GM18511 (cell line): Measurements from ENCODE around the gene BRINP3.
"Not testable (repeated sequence)": the region's sequence is repeated elsewhere in the genome, so short reads cannot be mapped to it uniquely, and the experiment has no call there.

Experiments used
- ATAC-seq: cut with Tn5 transposase; IDR thresholded peaks from one replicate; pipeline ENCODE4 v1.9.1; 2021; ENCODE audit warnings: mild to moderate bottlenecking, moderate library complexity; ENCODE audit not compliant: unreplicated experiment

The BRINP3 gene

DNA sequence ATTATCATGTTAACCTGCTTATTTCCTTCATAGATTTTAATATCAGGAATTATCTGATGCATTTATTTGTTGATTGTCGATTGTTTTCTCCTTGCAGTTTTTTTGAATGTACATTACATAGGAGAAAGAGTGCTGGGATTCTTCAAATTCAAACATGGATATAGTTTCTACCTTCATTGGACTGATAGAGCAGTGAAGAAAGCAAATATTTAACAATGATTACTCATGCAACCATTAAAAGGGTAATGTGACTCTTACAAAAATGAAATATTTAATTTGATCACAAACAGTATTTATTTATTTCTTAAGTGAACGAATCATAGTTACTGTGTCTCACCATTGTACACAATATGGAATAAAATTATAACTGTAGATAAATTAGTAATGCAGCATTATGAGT lies 350.9 kb downstream of the BRINP3 start:
- ATAC-seq = no peak

DNA sequence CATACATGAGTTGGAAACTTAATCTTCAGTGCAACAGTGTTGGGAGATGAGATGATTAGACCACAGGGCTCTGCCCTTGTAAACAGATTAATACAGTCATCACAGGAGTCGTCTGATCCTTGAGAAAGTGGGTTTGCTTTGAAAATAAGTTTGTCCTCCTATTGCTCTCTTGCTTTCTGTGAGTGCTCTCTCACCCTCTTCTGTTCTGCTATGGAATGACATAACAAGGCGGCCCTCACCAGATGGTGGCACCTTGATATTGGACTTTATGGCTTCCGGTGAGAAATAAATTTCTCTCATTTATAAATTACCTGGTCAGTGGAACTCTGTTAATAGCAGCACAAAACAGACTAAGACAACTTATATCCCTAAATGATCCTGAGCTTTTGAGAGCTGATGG lies 353.6 kb downstream of the BRINP3 start:
- no peak for ATAC-seq

DNA sequence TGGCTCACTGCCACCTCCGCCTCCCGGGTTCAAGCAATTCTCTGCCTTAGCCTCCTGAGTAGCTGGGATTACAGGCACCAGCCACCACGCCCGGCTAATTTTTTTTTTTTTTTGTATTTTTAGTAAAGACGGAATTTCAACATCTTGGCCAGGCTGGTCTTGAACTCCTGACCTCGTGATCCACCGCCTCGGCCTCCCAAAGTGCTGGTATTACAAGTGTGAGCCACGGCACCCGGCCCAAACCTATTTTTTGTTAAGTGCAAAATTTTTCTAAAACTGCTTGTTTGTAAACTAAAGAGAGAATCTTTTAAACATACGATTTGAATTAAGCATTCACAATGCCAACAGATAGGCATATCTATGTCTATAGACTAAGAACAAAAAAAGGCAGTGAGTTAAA lies 357.1 kb downstream of the BRINP3 start:
- ATAC-seq = not testable (repeated sequence)

DNA sequence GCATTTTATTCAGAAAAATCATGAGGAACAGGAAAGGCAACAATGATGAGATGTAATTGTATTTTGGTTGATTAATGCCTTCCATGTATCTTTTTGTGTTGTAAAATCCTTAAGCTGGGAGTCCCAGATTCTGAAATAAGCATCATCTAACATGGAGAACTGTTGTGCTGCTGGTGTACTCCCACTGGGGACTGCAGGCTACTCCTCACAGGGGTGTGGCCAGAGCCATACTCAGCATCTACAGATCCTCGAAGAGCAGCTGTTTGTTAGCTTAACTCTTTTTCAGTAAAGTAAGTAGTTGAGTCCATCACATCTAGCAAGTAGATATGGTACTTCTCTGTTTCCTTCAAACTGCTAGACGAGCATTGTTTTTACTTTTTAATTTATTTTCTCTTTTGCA lies 358.0 kb downstream of the BRINP3 start:
- no peak for ATAC-seq

DNA sequence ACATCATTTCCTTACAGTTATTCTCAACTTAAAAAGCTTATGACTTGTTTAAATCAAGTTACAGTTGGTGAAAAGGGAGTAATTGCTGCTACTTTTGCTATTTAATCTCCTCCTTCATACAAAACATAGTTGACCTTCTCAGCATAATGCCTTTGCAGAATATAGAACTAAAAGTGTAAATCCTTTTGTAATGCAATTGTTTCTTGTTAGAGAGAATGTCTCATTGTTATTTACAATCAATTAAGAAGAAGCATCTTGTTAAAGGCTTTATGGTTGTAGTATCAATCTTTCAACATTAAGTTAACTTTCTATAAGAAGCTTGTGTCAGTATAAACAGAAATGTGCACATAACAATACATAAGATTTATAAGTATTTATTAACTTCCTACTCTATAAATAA lies 360.7 kb downstream of the BRINP3 start:
- ATAC-seq = no peak

DNA sequence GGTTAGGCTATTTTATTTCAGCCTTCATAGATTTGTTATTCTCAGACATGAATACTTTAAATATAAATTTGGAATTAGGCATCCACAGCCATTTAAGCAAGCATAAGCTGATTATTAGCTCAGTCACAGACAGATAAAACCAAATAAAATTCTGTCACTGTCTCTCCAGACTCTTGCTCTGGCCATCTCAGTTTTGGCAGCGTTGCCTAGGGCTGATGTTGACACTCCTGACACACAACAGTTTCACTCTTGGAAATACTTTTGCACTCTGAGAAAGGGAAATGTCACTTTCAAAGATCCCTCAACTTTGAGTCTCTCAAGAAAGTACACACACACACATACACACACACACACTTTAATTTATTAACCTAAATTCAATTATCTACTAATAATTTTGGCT lies 372.7 kb downstream of the BRINP3 start:
- no peak for ATAC-seq

DNA sequence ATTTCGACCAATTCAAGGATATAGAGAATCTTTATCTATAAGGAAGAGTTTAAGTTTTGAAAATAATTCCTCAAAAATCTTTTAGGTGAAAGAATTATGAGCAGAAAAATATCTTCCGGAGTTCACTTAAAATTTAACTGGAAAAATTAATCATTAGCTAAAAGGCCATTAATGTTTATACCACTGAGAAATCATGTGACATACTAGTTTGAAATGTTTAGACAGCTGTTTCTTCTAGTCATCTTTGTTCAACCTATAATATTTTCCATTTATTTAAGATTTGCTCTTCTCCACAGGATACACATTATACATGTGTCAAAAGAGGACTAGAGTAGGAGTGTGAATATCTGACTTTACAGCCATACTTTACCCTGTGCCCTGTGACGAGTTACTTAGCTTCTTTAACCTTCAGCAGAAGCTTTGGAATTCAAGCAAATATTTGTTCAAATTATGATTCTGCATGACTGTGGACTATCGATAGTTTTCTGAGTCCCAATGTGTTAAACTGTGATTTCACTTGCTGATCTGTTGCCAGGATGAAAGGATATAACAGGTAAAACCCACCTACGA lies 374.8 kb downstream of the BRINP3 start:
- ATAC-seq = no peak

DNA sequence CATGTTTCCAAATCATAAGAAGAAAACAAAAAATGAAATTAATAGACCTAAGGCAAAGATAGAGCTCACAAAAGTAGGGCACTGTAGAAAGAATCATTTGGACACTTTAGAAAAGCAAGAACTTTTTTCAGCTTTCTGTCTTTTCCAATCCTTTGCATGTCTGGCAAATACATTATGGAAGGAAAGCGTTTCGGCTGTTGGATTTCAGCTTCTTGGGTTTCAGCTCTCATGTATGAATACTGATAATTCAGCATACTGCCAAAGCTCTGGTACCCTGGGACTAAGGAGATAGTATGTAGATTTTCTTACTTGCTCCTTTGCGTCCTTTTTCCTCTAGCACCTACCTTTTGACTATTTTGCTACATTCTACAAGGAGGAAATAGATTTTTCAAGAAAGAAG lies 375.9 kb downstream of the BRINP3 start:
- no peak for ATAC-seq

DNA sequence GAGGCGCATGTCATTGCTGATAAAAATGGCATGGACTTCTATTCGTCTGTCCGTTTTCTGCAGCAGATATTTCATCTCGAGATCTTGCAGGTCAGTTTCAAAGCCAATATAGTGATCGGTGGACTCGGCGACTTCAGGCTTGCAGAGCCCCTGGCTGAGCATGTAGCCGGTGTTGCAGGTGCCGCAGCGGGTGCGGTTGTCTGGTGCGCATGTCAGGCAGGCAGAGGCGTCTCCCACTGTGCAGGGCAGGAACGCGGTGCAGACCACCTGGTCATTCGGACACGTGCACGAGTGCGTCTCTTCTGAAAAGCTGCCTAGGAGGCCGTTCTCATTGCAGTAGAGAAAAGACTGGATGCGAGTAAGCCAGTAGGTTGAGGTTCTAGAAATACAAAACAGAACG lies 378.9 kb downstream of the BRINP3 start:
- ATAC-seq = no peak

DNA sequence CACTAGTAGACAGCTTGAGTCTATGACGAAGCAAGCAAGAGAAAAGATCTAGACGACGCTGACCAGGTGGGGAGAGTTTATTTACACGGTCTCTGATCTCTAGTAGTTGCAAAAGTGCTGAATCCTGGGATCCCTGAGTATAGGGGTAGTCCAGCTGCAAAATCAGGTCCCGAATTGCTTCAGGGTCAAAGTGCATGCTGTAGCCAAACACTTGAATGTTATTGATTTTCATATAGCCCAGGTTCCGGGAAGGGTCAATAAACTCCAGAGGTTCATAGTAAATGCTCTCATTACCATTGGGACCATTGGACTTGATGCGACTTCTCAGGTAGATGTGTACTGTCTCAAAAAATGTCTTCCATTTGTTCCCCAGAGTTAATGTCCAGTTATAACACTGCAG lies 379.6 kb downstream of the BRINP3 start:
- no peak for ATAC-seq

DNA sequence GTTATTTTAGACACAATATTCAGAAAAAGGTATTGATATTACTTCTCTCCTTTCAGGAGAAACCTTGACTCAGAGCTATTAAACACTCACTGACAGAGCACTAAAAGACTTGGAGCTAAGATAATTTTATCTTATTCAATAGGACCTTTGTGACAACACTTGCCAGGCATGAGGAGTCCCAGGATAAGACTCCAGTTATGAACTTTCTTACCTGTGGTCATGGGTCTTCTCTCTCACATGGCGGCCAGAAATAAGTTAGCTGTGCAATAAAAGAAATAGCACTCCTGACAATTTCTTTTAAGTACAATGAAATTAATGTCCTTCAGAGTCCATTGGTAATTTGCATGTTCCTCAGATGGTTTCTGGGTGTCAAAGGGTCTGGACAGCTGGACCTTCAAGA lies 382.1 kb downstream of the BRINP3 start:
- ATAC-seq = no peak

DNA sequence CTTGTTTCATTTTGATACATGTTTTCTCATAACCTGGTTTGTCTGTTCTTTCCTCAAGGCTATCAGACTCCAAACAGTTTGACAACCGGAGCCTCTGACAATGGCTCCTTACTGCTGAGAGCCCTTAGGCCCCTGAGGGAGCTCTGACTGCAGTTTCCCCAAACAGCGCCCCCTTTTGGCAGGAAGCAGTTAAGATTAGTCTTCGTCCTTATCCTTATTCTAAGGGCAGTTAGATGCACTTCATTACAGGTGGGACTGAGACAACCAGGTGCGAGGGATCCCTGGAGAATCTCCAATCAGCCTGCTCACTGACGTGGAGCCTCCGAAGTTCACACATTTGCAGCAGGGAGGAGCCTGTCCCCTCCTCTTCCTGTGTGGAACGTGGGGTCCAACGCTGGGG lies 393.1 kb downstream of the BRINP3 start:
- ATAC-seq = no peak

DNA sequence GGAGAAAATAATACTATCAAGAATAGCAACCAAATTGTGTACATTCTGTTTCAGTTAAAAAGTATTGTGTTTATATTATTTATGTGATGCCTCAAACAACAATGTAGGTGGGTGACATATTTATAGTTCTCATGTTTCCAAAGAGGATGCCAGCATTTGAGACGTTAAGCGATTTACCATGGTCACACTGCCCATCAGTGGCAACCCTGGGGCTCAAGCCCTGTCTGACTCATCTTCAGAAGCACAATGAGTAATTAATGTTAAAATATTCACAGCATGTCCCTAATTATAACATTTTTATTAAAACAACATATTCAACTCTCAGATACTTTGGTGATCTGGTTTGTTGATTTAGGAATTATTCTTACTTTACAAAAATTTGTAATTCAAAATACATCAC lies 409.4 kb downstream of the BRINP3 start:
- no peak for ATAC-seq

DNA sequence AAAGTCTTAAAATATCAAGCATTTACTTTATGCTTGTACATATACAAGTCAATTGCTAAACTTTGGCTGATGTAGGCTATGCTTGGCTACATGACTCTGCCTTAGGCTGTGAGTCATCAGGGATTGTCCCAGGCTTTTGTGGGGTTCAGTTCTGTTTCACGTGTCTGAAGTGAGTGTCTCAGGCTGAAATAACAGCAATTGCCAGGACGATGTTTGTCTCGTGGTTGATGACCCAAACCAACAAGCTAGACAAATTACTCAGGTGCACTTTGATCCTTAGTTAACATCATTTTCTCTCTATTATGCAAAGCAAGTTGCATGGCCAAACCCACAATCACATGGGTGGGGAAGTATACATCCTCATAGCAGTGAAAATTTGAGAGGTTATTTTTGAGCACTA lies 410.1 kb downstream of the BRINP3 start:
- ATAC-seq = no peak

DNA sequence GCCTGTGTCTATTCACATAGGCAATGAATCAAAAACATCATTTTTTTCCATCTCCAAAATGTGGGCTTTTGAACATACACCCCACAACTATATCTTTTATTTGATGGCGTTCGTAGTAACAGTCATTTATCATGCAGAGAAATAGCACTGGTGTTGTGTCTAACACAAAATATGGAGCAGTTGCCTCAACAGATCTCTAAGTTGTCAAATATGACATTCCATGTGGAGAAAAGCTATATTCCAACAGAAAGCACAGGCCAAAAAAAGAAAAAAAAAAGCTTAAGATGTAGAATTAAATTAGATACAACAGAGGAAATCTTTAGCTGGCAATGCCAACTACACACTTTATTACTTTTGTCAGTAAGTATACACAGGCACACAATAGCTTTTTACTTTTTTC lies 411.7 kb downstream of the BRINP3 start:
- no peak for ATAC-seq

DNA sequence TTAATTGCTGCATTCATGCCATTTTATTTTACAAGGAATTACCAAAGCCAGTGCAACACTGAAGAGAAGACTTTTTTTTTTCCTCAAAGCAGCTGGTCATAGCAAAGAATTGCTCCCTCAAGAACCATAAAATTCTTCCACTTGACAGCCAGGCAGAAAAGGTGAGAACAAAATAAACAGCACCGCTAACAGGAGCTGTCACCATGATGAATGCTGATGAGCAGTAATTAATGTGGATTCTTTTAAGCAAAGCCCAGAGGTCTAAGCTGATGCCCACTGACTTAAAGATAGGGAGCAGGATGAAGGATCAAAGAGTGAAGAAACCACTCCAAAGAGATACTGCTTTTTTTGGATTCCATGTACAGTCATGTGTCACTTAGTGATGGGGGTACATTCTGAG lies 428.4 kb downstream of the BRINP3 start:
- no peak for ATAC-seq
